ENCODE results near the gene CDH23.

The CDH23 gene

GRCh38 chr10:71713135-71714030, 316.7 kb downstream of the CDH23 start:
- no peak for DNase-seq (ENCODE audit: low read depth in 1 of 2, low spot score in 1 of 2)

GRCh38 chr10:71714031-71714410, 317.3 kb downstream of the CDH23 start:
- DNase-seq (ENCODE audit: low read depth in 1 of 2, low spot score in 1 of 2), result no peak

DNA sequence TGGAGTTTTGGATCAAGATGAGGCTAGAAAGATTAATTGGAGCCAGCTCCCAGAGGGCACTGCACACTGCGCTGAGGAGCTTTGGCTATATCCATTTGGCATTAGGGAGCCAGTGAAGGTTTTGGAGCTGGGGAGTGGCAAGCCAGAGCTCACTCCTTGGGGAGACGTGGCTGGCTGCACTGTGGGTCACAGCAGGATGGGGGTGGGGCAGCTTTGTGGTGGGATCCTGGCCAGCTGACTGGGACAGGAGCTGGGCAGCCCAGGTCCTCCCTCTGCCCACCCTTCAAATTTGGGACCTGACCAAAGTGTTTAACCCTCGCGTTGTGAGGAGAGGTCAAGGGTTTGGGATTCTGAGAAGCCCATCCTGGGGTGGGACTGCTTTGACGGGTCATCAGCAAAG, 317.9 kb downstream of the CDH23 start:
- DNase-seq (ENCODE audit: low read depth in 1 of 2, low spot score in 1 of 2), result no peak

DNA sequence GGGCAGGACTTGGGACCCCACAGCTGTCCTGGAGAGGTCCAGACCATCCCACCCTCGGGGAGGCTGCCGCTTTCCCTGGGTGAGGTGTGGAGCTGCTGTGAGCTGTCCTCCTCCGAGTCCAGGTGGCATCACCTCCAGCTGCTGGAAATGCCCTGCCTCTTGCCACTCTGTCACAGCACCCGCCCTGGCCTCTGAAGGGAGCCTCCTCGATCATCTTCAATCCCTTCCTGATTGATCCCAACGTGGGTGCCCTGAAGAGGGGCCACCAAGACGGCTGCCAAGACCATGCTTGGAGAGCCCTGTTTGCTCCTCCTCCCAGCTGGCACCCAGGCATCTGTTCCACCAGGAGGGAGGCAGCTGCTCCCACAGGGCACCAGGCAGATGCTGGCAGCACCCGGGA, 318.3 kb downstream of the CDH23 start:
- DNase-seq (ENCODE audit: low read depth in 1 of 2, low spot score in 1 of 2), result no peak

- no peak for DNase-seq (ENCODE audit: low read depth in 1 of 2, low spot score in 1 of 2)
Observed at GRCh38 chr10:71715860-71716259, 319.1 kb downstream of the CDH23 start.

GRCh38 chr10:71716426-71716825, 319.7 kb downstream of the CDH23 start:
- DNase-seq (ENCODE audit: low read depth in 1 of 2, low spot score in 1 of 2), result no peak

GRCh38 chr10:71717056-71717455, 320.3 kb downstream of the CDH23 start:
- no peak for DNase-seq (ENCODE audit: low read depth in 1 of 2, low spot score in 1 of 2)

DNA sequence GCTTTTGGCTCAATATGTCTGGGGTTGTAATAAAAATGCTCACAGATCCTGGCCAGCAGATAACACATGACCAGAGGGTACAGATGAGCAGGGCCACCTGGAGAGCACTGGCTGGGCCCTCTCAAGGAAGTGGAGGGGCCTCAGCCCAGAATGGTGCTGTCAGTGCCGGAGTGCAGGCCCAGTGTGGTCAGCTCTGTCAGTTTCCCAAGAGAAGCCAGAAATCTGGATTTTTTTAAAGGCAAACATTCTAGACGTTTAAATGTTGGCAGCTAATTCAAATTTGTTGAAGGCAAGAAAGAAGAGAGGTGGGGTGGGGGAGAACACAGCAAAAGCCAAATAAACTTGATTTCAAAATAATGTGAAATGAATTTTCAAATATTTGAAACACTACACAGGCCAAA, 320.8 kb downstream of the CDH23 start:
- no peak for DNase-seq (ENCODE audit: low read depth in 1 of 2, low spot score in 1 of 2)

DNA sequence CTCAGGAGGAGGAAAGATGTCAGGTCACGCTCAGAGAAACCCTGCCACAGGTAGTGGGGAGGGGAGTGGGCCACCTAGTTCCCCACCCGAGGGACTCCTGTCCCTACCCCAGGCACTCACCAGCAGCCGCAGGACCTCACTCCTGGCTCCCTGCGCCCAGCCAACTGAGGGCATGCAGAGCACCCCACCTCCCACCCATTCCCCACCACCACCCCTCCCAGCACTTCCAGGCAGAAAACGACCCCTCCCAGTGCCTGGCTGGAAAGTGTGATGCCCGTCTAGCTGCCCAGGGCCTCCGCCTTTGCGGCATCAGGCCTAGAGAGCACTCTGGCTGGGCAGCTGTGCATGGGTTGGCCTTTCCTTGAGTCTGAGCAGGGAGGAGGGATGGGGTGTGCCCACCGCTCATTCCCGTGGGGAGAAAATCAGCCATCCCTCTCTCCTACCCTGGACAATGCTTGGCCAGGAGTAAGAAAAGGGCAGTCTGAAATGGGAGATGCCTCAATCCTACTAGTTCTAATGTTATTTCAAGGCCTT, 321.5 kb downstream of the CDH23 start:
- no peak for DNase-seq (ENCODE audit: low read depth in 1 of 2, low spot score in 1 of 2)

DNA sequence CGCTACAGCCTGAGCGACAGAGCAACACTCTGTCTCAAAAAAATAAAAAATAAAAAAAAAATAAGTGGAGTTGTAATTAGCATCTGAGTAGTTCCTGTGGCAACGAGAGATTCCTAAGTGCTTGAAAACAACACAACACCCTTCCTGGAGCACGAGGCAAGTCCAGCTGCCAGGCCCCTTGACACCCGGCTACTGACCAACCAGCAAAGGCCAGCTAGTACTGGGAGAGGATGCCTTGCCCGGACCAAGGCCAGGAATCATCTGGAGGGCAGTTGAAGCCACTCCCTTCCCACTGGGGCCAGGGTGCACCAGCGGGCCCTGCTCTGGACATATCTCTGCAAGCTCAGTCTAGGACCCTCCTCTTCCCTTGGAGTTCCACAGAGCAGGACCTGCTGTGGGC, 322.3 kb downstream of the CDH23 start:
- DNase-seq (ENCODE audit: low read depth in 1 of 2, low spot score in 1 of 2), result no peak

GRCh38 chr10:71719464-71720201, 322.9 kb downstream of the CDH23 start, which contains the start of gene C10orf105:
Gene C10orf105, minus strand, starts transcription at chr10:71719778. Its CDS starts 3,441 bp downstream, at chr10:71716337.
- no peak for DNase-seq (ENCODE audit: low read depth in 1 of 2, low spot score in 1 of 2)

DNA sequence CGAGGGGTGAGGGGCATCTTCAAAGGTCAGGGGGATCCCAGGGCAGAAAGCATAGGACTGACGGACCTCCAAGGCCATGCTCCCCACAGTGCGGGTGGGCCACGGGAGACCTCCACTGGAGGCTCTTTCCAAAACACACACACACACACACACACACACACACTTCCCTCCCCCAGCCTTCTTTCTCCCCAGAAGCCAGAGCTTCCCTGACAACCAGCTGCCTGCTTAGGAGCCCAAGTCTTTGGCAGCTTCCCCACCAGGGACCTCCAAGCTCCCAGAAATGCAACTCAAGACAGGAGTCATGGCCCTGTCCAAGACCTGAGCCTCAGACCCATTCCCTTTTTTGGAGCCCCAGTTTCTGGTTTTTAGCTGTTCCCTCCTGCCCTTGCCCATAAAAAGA, 323.6 kb downstream of the CDH23 start:
- no peak for DNase-seq (ENCODE audit: low read depth in 1 of 2, low spot score in 1 of 2)

- no peak for DNase-seq (ENCODE audit: low read depth in 1 of 2, low spot score in 1 of 2)
Observed at GRCh38 chr10:71721313-71721712, 324.6 kb downstream of the CDH23 start.

DNA sequence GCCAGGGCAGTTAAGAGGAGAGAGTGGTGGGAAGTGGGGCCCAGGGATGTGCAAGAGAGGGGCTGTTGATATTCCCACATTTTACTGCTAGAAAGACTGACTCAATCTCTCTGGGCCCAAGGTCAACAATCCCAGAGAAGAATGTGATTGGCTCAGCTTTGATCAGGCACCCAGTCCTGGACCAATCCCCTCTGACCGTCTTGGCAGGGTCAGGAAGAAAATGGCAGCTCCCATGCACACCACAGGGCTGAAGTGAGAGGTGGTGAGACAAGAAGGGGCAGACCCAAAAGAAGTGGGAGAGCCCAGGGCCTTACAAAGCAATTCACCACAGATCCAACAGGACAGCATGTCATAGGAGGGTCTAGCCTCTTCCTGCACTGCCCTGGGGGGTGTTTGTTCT, 326.1 kb downstream of the CDH23 start:
- DNase-seq (ENCODE audit: low read depth in 1 of 2, low spot score in 1 of 2), result no peak

GRCh38 chr10:71723311-71723710, 326.6 kb downstream of the CDH23 start:
- DNase-seq (ENCODE audit: low read depth in 1 of 2, low spot score in 1 of 2), result no peak

DNA sequence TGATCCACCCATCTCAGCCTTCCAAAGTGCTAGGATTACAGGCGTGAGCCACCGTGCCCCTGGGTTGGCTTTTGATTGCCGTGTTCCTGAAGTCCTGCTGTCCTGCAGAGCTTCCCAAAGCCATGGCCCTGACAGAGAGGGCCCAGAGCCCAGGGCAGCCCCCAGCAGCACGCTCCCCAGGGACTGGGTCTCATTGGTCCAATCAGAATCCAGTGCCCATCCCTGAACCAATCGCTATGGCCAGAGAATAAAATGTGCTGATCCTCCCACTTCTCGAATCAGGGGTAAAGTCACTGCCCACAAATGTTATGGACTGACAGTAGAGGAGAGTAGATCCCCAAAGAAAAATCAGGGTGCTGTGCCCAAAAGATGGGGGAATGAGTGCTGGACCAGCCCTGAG, 327.8 kb downstream of the CDH23 start:
- DNase-seq (ENCODE audit: low read depth in 1 of 2, low spot score in 1 of 2), result no peak

DNA sequence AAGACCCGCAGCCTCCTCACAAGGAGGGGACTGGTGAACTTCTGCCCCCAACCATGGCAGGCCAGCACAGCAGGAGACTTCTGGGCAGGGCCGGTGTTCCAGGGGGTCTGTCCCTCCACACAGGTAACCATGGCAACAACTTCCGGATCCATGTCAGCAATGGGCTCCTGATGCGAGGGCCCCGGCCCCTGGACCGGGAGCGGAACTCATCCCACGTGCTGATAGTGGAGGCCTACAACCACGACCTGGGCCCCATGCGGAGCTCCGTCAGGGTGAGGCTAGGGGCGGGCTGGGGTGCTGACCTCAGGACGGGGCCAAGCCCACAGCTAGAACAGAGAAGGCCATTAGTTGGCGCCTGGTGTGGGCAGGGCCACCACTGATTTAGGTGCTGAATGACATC, 328.5 kb downstream of the CDH23 start:
- no peak for DNase-seq (ENCODE audit: low read depth in 1 of 2, low spot score in 1 of 2)

GRCh38 chr10:71725998-71726579, 329.4 kb downstream of the CDH23 start:
- peak in 1 of 2 donors; percentile 55 for DNase-seq (ENCODE audit: low read depth in 1 of 2, low spot score in 1 of 2)

- no peak for DNase-seq (ENCODE audit: low read depth in 1 of 2, low spot score in 1 of 2)
Observed at GRCh38 chr10:71726580-71727104, 329.9 kb downstream of the CDH23 start.

DNA sequence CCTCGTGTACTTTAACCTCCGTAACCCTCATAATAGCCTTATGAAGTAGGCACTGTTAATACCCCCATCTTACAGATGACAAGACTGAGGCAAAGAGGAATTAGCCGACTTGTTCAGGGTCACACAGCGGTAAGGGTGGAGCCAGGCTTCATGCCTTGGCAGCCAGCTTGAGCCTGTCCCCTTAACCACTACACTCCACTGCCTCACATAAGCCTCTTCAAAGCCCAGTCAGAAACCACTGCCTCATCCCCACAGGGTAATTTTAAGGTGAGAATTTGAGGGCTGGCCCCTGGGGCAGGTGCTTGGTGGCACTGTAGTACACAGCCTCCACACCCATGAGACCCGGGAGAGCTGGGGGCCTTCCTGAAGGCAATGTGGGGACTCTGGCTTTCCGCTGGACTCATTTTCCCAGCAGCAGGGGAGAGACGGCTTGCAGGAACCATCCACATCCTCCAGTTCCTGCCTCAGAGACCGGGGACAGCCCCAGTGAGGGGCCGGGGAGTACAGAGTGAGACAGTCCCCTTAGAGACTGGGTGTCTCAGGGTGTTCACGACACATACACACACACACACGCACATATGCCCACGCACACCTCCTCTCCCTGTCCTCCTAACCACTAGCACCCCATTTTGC, 330.5 kb downstream of the CDH23 start:
- DNase-seq (ENCODE audit: low read depth in 1 of 2, low spot score in 1 of 2), result peak; percentile 18 to 35
